GM23338 (cell line): ENCODE data around the gene CENPB. TPM values are rescaled to one million over a fixed set of nuclear protein-coding genes. Genes with fewer than 3 reads are reported as not detected.

Experiments used
- ATAC-seq: fragments of 200-7000 bp; cut with Tn5 transposase; 3 replicates; pipeline ENCODE4 v1.9.1; 2020
- DNase-seq: peaks from one replicate; pipeline ENCODE4 v3.0.0-alpha.2; 2015; ENCODE audit warnings: low spot score
- H2AFZ ChIP-seq: fragments of 200-600 bp; sonication (generic); 2 replicates; pipeline ENCODE4 v1.8.0; 2016; ENCODE audit warnings: antibody characterized with exemption, mild to moderate bottlenecking, moderate library complexity
- H3F3A ChIP-seq: fragments of 200-600 bp; sonication (generic); replicated peaks from 2 replicates; pipeline ENCODE4 v1.8.0; 2017; ENCODE audit warnings: antibody characterized with exemption, mixed run types, low read depth
- H3K27ac ChIP-seq: fragments of 200-600 bp; sonication (generic); 2 replicates; pipeline ENCODE4 v1.6.1; 2016; ENCODE audit warnings: low read depth
- H3K27me3 ChIP-seq: fragments of 200-600 bp; sonication (generic); 2 replicates; pipeline ENCODE4 v1.8.0; 2016; ENCODE audit warnings: mild to moderate bottlenecking, mixed run types, moderate library complexity; ENCODE audit not compliant: insufficient read depth
- H3K36me3 ChIP-seq: fragments of 200-600 bp; sonication (generic); 2 replicates; pipeline ENCODE4 v1.8.0; 2016; ENCODE audit warnings: mild to moderate bottlenecking; ENCODE audit not compliant: insufficient read depth
- H3K4me1 ChIP-seq: fragments of 200-600 bp; sonication (generic); 2 replicates; pipeline ENCODE4 v1.8.0; 2016; ENCODE audit warnings: mild to moderate bottlenecking, moderate library complexity; ENCODE audit not compliant: insufficient read depth
- H3K4me2 ChIP-seq: fragments of 200-600 bp; sonication (generic); 2 replicates; pipeline ENCODE4 v1.7.1; 2017; ENCODE audit warnings: mixed run types
- H3K4me3 ChIP-seq: fragments of 200-600 bp; sonication (generic); 2 replicates; pipeline ENCODE4 v1.6.1; 2016; ENCODE audit warnings: mixed run types
- H3K79me2 ChIP-seq: fragments of 200-600 bp; sonication (generic); replicated peaks from 2 replicates; pipeline ENCODE4 v1.8.0; 2017; ENCODE audit warnings: mild to moderate bottlenecking; ENCODE audit not compliant: insufficient read depth
- H3K9me2 ChIP-seq: fragments of 200-600 bp; sonication (generic); 2 replicates; pipeline ENCODE4 v1.8.0; 2017; ENCODE audit not compliant: insufficient read depth
- H4K20me1 ChIP-seq: fragments of 200-600 bp; sonication (generic); replicated peaks from 2 replicates; pipeline ENCODE4 v1.8.0; 2017; ENCODE audit warnings: mild to moderate bottlenecking; ENCODE audit not compliant: insufficient read depth
- H3K27ac Mint-ChIP-seq: 2 replicates; pipeline ENCODE4 v1.8.0; 2020; ENCODE audit warnings: inconsistent platforms, mild to moderate bottlenecking, moderate library complexity, mixed read lengths
- H3K27me3 Mint-ChIP-seq: 3 replicates; pipeline ENCODE4 v1.8.0; 2022; ENCODE audit warnings: low read depth, mild to moderate bottlenecking, moderate library complexity, mixed read lengths, inconsistent platforms; ENCODE audit not compliant: insufficient read depth, poor library complexity
- H3K36me3 Mint-ChIP-seq: 3 replicates; pipeline ENCODE4 v1.8.0; 2021; ENCODE audit warnings: low read depth, mild to moderate bottlenecking, inconsistent platforms, moderate library complexity, mixed read lengths
- H3K4me1 Mint-ChIP-seq: 3 replicates; pipeline ENCODE4 v1.8.0; 2020; ENCODE audit warnings: mild to moderate bottlenecking, inconsistent platforms, mixed read lengths
- H3K4me3 Mint-ChIP-seq: 3 replicates; pipeline ENCODE4 v1.8.0; 2021; ENCODE audit warnings: moderate library complexity, mild to moderate bottlenecking, inconsistent platforms, mixed read lengths
- H3K9me3 Mint-ChIP-seq: 3 replicates; pipeline ENCODE4 v1.8.0; 2020; ENCODE audit warnings: moderate library complexity, mild to moderate bottlenecking, inconsistent platforms, mixed read lengths
- CREB1 ChIP-seq: fragments of 250-450 bp; sonication (Bioruptor Pico); IDR thresholded peaks from 2 replicates; pipeline ENCODE4 v1.5.0; 2020; ENCODE audit warnings: low read depth, mild to moderate bottlenecking, moderate library complexity
- EZH2 ChIP-seq: fragments of 200-600 bp; sonication (generic); IDR thresholded peaks from one replicate; pipeline ENCODE4 v1.8.0; 2017; ENCODE audit warnings: antibody characterized with exemption, mild to moderate bottlenecking, low read depth; ENCODE audit not compliant: unreplicated experiment
- EZH2phosphoT487 ChIP-seq: fragments of 200-600 bp; sonication (generic); IDR thresholded peaks from one replicate; pipeline ENCODE4 v1.8.1; 2018; ENCODE audit warnings: antibody characterized with exemption; ENCODE audit not compliant: unreplicated experiment
- JUNB ChIP-seq: IDR thresholded peaks from one replicate; pipeline ENCODE4 v1.6.1; 2016; ENCODE audit warnings: antibody characterized with exemption; ENCODE audit not compliant: unreplicated experiment
- NANOG ChIP-seq: IDR thresholded peaks from 2 replicates; pipeline ENCODE4 v1.6.1; 2016; ENCODE audit warnings: antibody characterized with exemption, borderline replicate concordance
- POLR2AphosphoS5 ChIP-seq: IDR thresholded peaks from 2 replicates; pipeline ENCODE4 v1.6.1; 2016; ENCODE audit warnings: antibody characterized with exemption, low read depth
- STAT1 ChIP-seq: IDR thresholded peaks from one replicate; pipeline ENCODE4 v1.6.1; 2016; ENCODE audit warnings: antibody characterized with exemption; ENCODE audit not compliant: unreplicated experiment
- ZNF114 ChIP-seq: fragments of 250-450 bp; sonication (Bioruptor Pico); IDR thresholded peaks from 2 replicates; pipeline ENCODE4 v1.5.0; 2020; ENCODE audit warnings: mild to moderate bottlenecking, moderate library complexity
- ZNF331 ChIP-seq: fragments of 250-450 bp; sonication (Bioruptor Pico); IDR thresholded peaks from 2 replicates; pipeline ENCODE4 v1.5.0; 2020; ENCODE audit warnings: low read depth, mild to moderate bottlenecking, moderate library complexity
- polyA plus RNA-seq: library from polyadenylated mRNA; unstranded; fragments of >200 nt; fragmentation: Nextera tagmentation; extraction: Ambion mirVana; gene quantifications from 2 replicates; pipeline ENCODE4 v1.2.1, GENCODE V29; 2016
- total RNA-seq: library from RNA; depleted of rRNA; stranded (reverse); fragments of >200 nt; shearing (Covaris generic); gene quantifications from 2 replicates; pipeline ENCODE4 v1.2.3, GENCODE V29; 2014
- TF ChIP-seq, protein P1 (sequence below): fragments of 250-450 bp; sonication (Bioruptor Pico); IDR thresholded peaks from 2 replicates; pipeline ENCODE4 v1.5.0; 2020; ENCODE audit warnings: mild to moderate bottlenecking, moderate library complexity
- TF ChIP-seq, protein P2 (sequence below): IDR thresholded peaks from one replicate; pipeline ENCODE4 v1.6.1; 2018; ENCODE audit warnings: antibody characterized with exemption; ENCODE audit not compliant: unreplicated experiment
- TF ChIP-seq, protein P3 (sequence below): IDR thresholded peaks from 2 replicates; pipeline ENCODE4 v1.6.1; 2016; ENCODE audit warnings: antibody characterized with exemption
- TF ChIP-seq, protein P4 (sequence below), 2 experiments: fragments of 200-600 bp in 1 of 2; sonication (generic) in 1 of 2; conservative IDR thresholded peaks; 2 replicates each; pipeline versions ENCODE4 v1.5.1 to v1.6.1; 2016 to 2017; ENCODE audit warnings: antibody characterized with exemption in 2 of 2, low read depth in 2 of 2, mild to moderate bottlenecking in 2 of 2, moderate library complexity in 1 of 2

Gene CENPB
- total and polyA plus RNA-seq, 2 experiments from 2014 or later, result 10.8 to 52.1 TPM

DNA sequence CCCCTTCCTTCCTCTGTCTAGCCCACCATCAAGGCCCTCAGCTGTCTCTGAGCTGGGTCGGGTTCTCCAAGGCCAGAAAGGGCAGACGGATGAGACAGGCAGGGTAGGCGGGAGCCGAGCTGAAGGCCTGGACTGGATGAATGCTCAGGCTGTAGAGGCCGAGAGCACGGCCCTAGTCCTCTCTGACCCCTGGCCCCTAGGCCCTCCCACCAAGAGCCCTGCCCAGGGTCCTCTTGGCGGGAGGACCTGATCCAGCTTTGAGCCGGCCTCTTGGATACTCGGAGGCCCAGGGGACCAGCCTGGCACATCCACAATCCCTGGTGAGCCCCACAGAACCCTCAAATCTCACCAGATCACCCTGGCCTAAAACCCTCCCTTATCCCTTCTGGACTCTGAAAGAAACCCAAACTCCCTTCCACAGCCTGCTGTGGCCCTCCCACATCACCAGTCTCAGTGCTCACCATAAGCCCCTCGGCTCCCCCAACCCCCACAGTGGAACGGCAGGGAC, 27.2 kb downstream of the CENPB start:
- Histone ChIP-seq H4K20me1 (peaks cover 18% of the 10 kb centered on the region), H3K4me2 (no peak overlapping the region), H3K4me3 (no peak overlapping the region), H3K36me3 (peaks cover 7% of the 10 kb centered on the region), H3K79me2 (peaks cover 12% of the 10 kb centered on the region; the same call in 1 of the 2 replicates), H2AFZ (no peak overlapping the region), H3K9me2 (no peaks in the 10 kb centered on the region), H3K27me3 (no peaks in the 10 kb centered on the region), H3K27ac (no peak overlapping the region), H3F3A (no peaks in the 10 kb centered on the region), H3K4me1 (peaks cover 10% of the 10 kb centered on the region)
- H3K4me1 Mint-ChIP-seq, result no peaks in the 10 kb centered on the region
- DNase-seq, result no peak
- no peak overlapping the region for H3K27ac Mint-ChIP-seq
- H3K9me3 Mint-ChIP-seq, result no peaks in the 10 kb centered on the region
- TF ChIP-seq ZNF331 (no peak), JUNB (no peak), EZH2phosphoT487 (no peak), STAT1 (no peak), NANOG (no peak), ZNF114 (CRISPR knock-in tag) (no peak), CREB1 (CRISPR knock-in tag) (no peak), EZH2 (no peak), POLR2AphosphoS5 (no peak)
- TF ChIP-seq, protein P1, sequence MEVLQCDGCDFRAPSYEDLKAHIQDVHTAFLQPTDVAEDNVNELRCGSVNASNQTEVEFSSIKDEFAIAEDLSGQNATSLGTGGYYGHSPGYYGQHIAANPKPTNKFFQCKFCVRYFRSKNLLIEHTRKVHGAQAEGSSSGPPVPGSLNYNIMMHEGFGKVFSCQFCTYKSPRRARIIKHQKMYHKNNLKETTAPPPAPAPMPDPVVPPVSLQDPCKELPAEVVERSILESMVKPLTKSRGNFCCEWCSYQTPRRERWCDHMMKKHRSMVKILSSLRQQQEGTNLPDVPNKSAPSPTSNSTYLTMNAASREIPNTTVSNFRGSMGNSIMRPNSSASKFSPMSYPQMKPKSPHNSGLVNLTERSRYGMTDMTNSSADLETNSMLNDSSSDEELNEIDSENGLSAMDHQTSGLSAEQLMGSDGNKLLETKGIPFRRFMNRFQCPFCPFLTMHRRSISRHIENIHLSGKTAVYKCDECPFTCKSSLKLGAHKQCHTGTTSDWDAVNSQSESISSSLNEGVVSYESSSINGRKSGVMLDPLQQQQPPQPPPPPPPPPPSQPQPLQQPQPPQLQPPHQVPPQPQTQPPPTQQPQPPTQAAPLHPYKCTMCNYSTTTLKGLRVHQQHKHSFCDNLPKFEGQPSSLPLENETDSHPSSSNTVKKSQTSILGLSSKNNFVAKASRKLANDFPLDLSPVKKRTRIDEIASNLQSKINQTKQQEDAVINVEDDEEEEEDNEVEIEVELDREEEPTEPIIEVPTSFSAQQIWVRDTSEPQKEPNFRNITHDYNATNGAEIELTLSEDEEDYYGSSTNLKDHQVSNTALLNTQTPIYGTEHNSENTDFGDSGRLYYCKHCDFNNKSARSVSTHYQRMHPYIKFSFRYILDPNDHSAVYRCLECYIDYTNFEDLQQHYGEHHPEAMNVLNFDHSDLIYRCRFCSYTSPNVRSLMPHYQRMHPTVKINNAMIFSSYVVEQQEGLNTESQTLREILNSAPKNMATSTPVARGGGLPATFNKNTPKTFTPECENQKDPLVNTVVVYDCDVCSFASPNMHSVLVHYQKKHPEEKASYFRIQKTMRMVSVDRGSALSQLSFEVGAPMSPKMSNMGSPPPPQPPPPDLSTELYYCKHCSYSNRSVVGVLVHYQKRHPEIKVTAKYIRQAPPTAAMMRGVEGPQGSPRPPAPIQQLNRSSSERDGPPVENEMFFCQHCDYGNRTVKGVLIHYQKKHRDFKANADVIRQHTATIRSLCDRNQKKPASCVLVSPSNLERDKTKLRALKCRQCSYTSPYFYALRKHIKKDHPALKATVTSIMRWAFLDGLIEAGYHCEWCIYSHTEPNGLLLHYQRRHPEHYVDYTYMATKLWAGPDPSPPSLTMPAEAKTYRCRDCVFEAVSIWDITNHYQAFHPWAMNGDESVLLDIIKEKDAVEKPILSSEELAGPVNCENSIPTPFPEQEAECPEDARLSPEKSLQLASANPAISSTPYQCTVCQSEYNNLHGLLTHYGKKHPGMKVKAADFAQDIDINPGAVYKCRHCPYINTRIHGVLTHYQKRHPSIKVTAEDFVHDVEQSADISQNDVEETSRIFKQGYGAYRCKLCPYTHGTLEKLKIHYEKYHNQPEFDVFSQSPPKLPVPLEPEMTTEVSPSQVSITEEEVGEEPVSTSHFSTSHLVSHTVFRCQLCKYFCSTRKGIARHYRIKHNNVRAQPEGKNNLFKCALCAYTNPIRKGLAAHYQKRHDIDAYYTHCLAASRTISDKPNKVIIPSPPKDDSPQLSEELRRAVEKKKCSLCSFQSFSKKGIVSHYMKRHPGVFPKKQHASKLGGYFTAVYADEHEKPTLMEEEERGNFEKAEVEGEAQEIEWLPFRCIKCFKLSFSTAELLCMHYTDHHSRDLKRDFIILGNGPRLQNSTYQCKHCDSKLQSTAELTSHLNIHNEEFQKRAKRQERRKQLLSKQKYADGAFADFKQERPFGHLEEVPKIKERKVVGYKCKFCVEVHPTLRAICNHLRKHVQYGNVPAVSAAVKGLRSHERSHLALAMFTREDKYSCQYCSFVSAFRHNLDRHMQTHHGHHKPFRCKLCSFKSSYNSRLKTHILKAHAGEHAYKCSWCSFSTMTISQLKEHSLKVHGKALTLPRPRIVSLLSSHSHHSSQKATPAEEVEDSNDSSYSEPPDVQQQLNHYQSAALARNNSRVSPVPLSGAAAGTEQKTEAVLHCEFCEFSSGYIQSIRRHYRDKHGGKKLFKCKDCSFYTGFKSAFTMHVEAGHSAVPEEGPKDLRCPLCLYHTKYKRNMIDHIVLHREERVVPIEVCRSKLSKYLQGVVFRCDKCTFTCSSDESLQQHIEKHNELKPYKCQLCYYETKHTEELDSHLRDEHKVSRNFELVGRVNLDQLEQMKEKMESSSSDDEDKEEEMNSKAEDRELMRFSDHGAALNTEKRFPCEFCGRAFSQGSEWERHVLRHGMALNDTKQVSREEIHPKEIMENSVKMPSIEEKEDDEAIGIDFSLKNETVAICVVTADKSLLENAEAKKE (CRISPR knock-in tag), result no peak
- TF ChIP-seq, protein P2, sequence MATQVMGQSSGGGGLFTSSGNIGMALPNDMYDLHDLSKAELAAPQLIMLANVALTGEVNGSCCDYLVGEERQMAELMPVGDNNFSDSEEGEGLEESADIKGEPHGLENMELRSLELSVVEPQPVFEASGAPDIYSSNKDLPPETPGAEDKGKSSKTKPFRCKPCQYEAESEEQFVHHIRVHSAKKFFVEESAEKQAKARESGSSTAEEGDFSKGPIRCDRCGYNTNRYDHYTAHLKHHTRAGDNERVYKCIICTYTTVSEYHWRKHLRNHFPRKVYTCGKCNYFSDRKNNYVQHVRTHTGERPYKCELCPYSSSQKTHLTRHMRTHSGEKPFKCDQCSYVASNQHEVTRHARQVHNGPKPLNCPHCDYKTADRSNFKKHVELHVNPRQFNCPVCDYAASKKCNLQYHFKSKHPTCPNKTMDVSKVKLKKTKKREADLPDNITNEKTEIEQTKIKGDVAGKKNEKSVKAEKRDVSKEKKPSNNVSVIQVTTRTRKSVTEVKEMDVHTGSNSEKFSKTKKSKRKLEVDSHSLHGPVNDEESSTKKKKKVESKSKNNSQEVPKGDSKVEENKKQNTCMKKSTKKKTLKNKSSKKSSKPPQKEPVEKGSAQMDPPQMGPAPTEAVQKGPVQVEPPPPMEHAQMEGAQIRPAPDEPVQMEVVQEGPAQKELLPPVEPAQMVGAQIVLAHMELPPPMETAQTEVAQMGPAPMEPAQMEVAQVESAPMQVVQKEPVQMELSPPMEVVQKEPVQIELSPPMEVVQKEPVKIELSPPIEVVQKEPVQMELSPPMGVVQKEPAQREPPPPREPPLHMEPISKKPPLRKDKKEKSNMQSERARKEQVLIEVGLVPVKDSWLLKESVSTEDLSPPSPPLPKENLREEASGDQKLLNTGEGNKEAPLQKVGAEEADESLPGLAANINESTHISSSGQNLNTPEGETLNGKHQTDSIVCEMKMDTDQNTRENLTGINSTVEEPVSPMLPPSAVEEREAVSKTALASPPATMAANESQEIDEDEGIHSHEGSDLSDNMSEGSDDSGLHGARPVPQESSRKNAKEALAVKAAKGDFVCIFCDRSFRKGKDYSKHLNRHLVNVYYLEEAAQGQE, result no peak
- TF ChIP-seq, protein P3, sequence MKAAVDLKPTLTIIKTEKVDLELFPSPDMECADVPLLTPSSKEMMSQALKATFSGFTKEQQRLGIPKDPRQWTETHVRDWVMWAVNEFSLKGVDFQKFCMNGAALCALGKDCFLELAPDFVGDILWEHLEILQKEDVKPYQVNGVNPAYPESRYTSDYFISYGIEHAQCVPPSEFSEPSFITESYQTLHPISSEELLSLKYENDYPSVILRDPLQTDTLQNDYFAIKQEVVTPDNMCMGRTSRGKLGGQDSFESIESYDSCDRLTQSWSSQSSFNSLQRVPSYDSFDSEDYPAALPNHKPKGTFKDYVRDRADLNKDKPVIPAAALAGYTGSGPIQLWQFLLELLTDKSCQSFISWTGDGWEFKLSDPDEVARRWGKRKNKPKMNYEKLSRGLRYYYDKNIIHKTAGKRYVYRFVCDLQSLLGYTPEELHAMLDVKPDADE, result no peak
- TF ChIP-seq, protein P4, sequence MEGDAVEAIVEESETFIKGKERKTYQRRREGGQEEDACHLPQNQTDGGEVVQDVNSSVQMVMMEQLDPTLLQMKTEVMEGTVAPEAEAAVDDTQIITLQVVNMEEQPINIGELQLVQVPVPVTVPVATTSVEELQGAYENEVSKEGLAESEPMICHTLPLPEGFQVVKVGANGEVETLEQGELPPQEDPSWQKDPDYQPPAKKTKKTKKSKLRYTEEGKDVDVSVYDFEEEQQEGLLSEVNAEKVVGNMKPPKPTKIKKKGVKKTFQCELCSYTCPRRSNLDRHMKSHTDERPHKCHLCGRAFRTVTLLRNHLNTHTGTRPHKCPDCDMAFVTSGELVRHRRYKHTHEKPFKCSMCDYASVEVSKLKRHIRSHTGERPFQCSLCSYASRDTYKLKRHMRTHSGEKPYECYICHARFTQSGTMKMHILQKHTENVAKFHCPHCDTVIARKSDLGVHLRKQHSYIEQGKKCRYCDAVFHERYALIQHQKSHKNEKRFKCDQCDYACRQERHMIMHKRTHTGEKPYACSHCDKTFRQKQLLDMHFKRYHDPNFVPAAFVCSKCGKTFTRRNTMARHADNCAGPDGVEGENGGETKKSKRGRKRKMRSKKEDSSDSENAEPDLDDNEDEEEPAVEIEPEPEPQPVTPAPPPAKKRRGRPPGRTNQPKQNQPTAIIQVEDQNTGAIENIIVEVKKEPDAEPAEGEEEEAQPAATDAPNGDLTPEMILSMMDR (conservative IDR thresholded peaks at IDR 0.05; ENCODE audit: low read depth in 2 of 2), result no peak
- H3K27me3 Mint-ChIP-seq, result peaks cover 14% of the 10 kb centered on the region
- no peak overlapping the region for H3K4me3 Mint-ChIP-seq
- H3K36me3 Mint-ChIP-seq, result peaks cover 22% of the 10 kb centered on the region
- no peak for ATAC-seq
